WI38 (cell line): ENCODE data around the gene ZBTB8OS.
"Not testable (repeated sequence)": the region's sequence is repeated elsewhere in the genome, so short reads cannot be mapped to it uniquely, and the experiment has no call there.

Experiments used
- H3K4me3 ChIP-seq: 2 replicates; pipeline ENCODE4 v1.5.1; 2011; ENCODE audit warnings: low read depth, mild to moderate bottlenecking, control low read depth, low read length
- CTCF ChIP-seq: IDR thresholded peaks from 2 replicates; pipeline ENCODE4 v1.5.1; 2012; ENCODE audit warnings: low read depth, mild to moderate bottlenecking, control low read depth, low read length

The ZBTB8OS gene

GRCh38 chr1:32650248-32650751, at the start of gene ZBTB8OS:
Gene ZBTB8OS, minus strand, starts transcription at chr1:32650550. Its CDS starts 21 bp downstream, at chr1:32650529.
- no peak for TF ChIP-seq CTCF
- peak within 1 kb of the TSS; percentile 75 for H3K4me3 ChIP-seq

- not testable (repeated sequence) for H3K4me3 ChIP-seq
Measured at GRCh38 chr1:32696996-32697395, 46.6 kb upstream of the ZBTB8OS start.

GRCh38 chr1:32696041-32696440, 45.7 kb upstream of the ZBTB8OS start:
- TF ChIP-seq CTCF = no peak
- no peak overlapping the region for H3K4me3 ChIP-seq

- TF ChIP-seq CTCF = no peak
- no peak overlapping the region for H3K4me3 ChIP-seq
Measured at GRCh38 chr1:32695098-32695904, 45.0 kb upstream of the ZBTB8OS start.

- no peak for TF ChIP-seq CTCF
- no peak overlapping the region for H3K4me3 ChIP-seq
Measured at GRCh38 chr1:32693455-32694174, 43.3 kb upstream of the ZBTB8OS start.

DNA sequence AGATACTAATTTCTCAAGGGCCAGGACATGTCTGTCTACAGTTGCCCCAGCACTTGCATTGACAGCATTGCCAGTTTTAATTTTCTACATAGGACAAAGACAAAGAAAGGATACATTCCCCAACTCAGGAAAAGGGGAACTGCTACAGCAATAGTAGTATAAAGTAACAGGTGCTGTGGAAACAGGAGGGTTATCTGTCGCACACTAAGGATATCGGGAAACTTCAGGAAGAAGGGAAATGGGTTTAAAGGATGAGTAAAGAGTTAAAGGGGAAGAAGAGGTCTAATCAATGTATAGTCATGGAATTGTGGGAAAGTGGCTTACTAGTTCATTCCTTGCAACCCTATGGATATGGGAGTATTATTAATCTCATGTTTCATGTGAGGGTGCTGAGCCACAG, 36.0 kb upstream of the ZBTB8OS start:
- no peak for TF ChIP-seq CTCF
- H3K4me3 ChIP-seq = no peak overlapping the region

DNA sequence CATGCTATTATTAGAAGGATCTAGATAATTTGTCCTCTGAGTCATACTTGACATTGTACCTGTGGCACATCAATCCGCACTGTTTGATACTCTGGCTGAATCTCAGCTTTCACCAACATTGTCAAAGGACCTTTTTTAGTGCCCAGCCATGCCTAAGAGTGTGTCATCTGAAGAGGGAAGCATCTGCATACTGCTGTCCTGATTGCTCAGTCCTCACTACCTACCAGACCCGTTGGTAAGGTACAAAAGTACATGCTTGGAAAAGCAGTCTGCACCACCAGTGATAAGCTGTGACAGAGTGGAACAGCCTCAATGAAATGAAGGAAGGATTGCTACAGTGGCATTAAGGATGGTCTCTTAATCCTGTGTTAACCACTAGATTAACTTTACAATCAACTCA, 35.1 kb upstream of the ZBTB8OS start:
- no peak overlapping the region for H3K4me3 ChIP-seq
- no peak for TF ChIP-seq CTCF
